ENCODE results near the gene SPSB2.

DNA sequence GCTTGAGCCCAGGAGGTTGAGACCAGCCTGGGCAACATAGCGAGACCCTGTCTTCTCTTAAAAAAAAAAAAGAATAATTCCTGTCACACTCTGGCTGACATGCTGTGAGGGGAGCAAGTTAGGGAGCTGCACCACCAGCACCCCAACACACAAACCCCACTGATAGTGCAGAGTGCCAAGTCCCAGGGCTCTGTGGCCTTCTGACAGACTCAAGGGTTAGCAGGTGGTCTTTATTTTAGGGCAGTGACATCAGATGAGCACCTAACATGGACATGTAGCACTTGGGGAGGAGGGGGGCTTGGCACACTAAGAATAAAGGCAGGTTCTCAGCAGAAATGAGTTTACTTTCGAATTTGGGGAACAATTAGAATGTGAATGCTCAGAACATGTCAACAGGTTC is 14.3 kb downstream of the SPSB2 start:
- TF ChIP-seq, protein P1, sequence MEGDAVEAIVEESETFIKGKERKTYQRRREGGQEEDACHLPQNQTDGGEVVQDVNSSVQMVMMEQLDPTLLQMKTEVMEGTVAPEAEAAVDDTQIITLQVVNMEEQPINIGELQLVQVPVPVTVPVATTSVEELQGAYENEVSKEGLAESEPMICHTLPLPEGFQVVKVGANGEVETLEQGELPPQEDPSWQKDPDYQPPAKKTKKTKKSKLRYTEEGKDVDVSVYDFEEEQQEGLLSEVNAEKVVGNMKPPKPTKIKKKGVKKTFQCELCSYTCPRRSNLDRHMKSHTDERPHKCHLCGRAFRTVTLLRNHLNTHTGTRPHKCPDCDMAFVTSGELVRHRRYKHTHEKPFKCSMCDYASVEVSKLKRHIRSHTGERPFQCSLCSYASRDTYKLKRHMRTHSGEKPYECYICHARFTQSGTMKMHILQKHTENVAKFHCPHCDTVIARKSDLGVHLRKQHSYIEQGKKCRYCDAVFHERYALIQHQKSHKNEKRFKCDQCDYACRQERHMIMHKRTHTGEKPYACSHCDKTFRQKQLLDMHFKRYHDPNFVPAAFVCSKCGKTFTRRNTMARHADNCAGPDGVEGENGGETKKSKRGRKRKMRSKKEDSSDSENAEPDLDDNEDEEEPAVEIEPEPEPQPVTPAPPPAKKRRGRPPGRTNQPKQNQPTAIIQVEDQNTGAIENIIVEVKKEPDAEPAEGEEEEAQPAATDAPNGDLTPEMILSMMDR (IDR thresholded peaks at IDR 0.05) = no peak
- no peak for TF ChIP-seq EP300 (IDR thresholded peaks at IDR 0.05)
